ENCODE results near the gene MMP17.

Gene MMP17

DNA sequence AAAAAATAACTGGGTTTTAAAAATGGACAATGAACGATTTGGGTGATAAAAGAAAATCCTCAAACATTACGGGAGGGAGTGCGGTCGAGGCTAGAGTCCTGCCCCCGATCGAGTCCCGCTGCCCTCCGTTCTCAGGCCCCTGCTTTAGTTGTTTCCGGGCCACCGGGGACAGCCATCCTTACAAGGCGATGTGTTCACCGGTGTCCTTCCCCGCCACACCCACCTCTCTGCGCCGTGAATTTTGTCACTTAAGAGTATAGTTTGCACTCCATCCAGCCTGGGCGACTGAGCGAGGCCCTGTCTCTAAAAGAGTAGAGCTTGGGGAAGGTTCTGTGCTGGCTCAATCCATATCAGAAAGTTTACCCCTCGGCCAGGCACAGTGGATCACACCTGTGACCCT, 69.1 kb downstream of the MMP17 start:
- Histone ChIP-seq H3K4me2 (peak overlapping the region; percentile 96 to 100 (median 99)), H3K36me3 (peaks cover 0 to 32% (median 16%) of the 10 kb centered on the region in 11 experiments; a peak in 14 of 22 replicates), H3K9ac (peak overlapping the region; percentile 78 to 96 (median 89); a peak in 20 of 22 replicates), H3K27me3 (no peaks in the 10 kb centered on the region), H4K20me1 (peaks cover 50 to 72% (median 70%) of the 10 kb centered on the region in 11 experiments; a peak in 21 of 22 replicates), H3K4me1 (peaks cover 36 to 70% (median 63%) of the 10 kb centered on the region in 10 experiments), H3K27ac (peak overlapping the region in 9 of 11 experiments; percentile 79 to 94 (median 91); a peak in 17 of 22 replicates), H3K9me3 (replicated peaks in 1 of 11) (no peaks in the 10 kb centered on the region), H3K4me3 (peak overlapping the region in 9 of 10 experiments; percentile 60 to 79 (median 68); a peak in 16 of 20 replicates)
- no peak for TF ChIP-seq Cebpa-rat (IDR thresholded peaks at IDR 0.05)

DNA sequence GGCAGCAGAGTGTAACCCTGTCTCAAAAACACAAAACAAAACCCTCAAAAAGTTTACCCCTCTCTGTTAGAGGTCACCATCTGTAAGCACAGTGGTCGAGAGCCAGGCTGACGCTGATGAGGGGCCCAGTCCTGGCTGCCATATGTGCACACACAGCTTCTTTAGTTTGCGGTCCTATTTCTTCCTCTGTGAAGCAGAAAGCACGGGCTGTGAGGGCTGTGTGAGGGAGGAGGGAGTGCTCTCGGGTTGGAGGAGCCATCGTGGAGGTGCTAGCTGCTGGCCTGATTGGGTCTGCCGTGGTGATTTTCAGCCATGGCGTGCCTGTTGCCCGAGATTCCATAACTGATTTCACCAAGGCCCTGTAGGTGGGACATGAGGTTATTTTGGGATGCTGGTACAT, 69.7 kb downstream of the MMP17 start:
- peak overlapping the region in 9 of 11 experiments; percentile 79 to 94 (median 91); a peak in 16 of 22 replicates for H3K27ac ChIP-seq
- H3K9me3 ChIP-seq (replicated peaks in 1 of 11): no peaks in the 10 kb centered on the region
- H3K27me3 ChIP-seq: no peaks in the 10 kb centered on the region
- H3K4me2 ChIP-seq: peak overlapping the region; percentile 96 to 100 (median 99)
- no peak for TF ChIP-seq Cebpa-rat (IDR thresholded peaks at IDR 0.05)
- peak overlapping the region in 8 of 10 experiments; percentile 60 to 79 (median 70); a peak in 8 of 20 replicates for H3K4me3 ChIP-seq
- peaks cover 36 to 76% (median 69%) of the 10 kb centered on the region in 10 experiments for H3K4me1 ChIP-seq
- peak overlapping the region; percentile 78 to 96 (median 89); a peak in 18 of 22 replicates for H3K9ac ChIP-seq
- H3K36me3 ChIP-seq: peaks cover 0 to 37% (median 16%) of the 10 kb centered on the region in 11 experiments; a peak in 14 of 22 replicates
- H4K20me1 ChIP-seq: peaks cover 56 to 78% (median 76%) of the 10 kb centered on the region in 11 experiments

DNA sequence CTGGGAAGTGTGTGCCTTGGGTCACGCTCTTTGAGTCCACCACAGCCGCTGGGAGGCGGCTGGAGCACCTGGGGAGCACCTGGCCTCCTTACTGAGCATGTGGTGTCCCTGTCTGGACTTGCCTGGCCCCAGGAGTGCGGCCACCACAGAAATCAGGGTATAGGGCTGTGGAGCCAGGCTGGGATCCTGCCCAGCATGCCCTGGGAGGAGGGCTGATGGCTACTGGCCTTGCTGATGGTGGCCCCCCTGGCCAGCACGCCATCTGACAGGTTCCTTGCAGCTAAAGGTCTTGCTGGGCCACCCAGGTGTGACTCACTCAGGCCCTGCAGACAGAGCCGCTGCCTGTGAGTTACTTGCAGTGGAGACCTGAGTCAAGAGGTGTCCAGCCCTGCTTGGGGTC, 72.2 kb downstream of the MMP17 start:
- Histone ChIP-seq H3K9me3 (replicated peaks in 1 of 11) (no peaks in the 10 kb centered on the region), H3K4me3 (no peak overlapping the region), H3K4me2 (peak overlapping the region in 5 of 11 experiments; percentile 0 to 100 (median 28); a peak in 5 of 22 replicates), H3K4me1 (peaks cover 35 to 96% (median 86%) of the 10 kb centered on the region in 10 experiments), H4K20me1 (peaks cover 80 to 100% (median 100%) of the 10 kb centered on the region in 11 experiments), H3K36me3 (peaks cover 0 to 39% (median 17%) of the 10 kb centered on the region in 11 experiments; a peak in 15 of 22 replicates), H3K9ac (peak overlapping the region in 1 of 11 experiments; percentile 27; a peak in 2 of 22 replicates), H3K27ac (peak overlapping the region in 2 of 11 experiments; percentile 37 to 54; a peak in 3 of 22 replicates), H3K27me3 (no peaks in the 10 kb centered on the region)
- no peak for TF ChIP-seq Cebpa-rat (IDR thresholded peaks at IDR 0.05)
